Keratinocyte (primary cell): ENCODE data around the gene ALG2. TPM values are rescaled to one million over a fixed set of nuclear protein-coding genes. Genes with fewer than 3 reads are reported as not detected.

Experiments
- DNase-seq: peaks from one replicate; pipeline ENCODE4 v3.0.0-alpha.2; 2011; ENCODE audit warnings: low read depth, missing footprints, low spot score
- FAIRE-seq: peaks from 2 replicates; lab custom pipeline; 2011; peaks lifted over from hg19 to GRCh38; lab: Jason Lieb, UNC
- H2AFZ ChIP-seq: 2 replicates; pipeline ENCODE4 v1.6.0; 2012; ENCODE audit warnings: low read length, control low read depth, inconsistent platforms; ENCODE audit not compliant: control insufficient read depth
- H3K27ac ChIP-seq: 2 replicates; pipeline ENCODE4 v1.5.1; 2011; ENCODE audit warnings: low read length; ENCODE audit not compliant: control insufficient read depth, insufficient read depth
- H3K27me3 ChIP-seq: 3 replicates; pipeline ENCODE4 v1.6.0; 2011; ENCODE audit warnings: low read length; ENCODE audit not compliant: control insufficient read depth, insufficient read depth; ENCODE audit errors: extremely low read depth
- H3K36me3 ChIP-seq, 2 experiments: 2 replicates in 1 of 2; 3 replicates in 1 of 2; pipeline ENCODE4 v1.5.1; 2011; ENCODE audit warnings: low read length in 2 of 2, mild to moderate bottlenecking in 1 of 2; ENCODE audit not compliant: control insufficient read depth in 2 of 2, insufficient read depth in 2 of 2; ENCODE audit errors: extremely low read depth in 1 of 2
- H3K4me1 ChIP-seq: 3 replicates; pipeline ENCODE4 v1.5.1; 2011; ENCODE audit warnings: low read length; ENCODE audit not compliant: control insufficient read depth, insufficient read depth; ENCODE audit errors: extremely low read depth
- H3K4me2 ChIP-seq: 3 replicates; pipeline ENCODE4 v1.6.0; 2011; ENCODE audit warnings: low read depth, low read length; ENCODE audit not compliant: control insufficient read depth, insufficient read depth; ENCODE audit errors: extremely low read depth
- H3K4me3 ChIP-seq, 3 experiments: fragments of 200-600 bp in 1 of 3; sonication (generic) in 1 of 3; 2 replicates in 2 of 3; 3 replicates in 1 of 3; pipeline ENCODE4 v1.5.1; 2011 to 2016; ENCODE audit warnings: low read length in 3 of 3, mild to moderate bottlenecking in 3 of 3, control low read depth in 2 of 3, inconsistent platforms in 1 of 3, low read depth in 1 of 3, mixed read lengths in 1 of 3, mixed run types in 1 of 3, moderate library complexity in 1 of 3; ENCODE audit not compliant: control insufficient read depth in 2 of 3, insufficient read depth in 2 of 3; ENCODE audit errors: extremely low read depth in 1 of 3
- H3K79me2 ChIP-seq: 2 replicates; pipeline ENCODE4 v1.6.0; 2012; ENCODE audit warnings: low read length; ENCODE audit not compliant: control insufficient read depth, insufficient read depth
- H3K9ac ChIP-seq: 3 replicates; pipeline ENCODE4 v1.6.0; 2011; ENCODE audit warnings: low read length; ENCODE audit not compliant: control insufficient read depth, insufficient read depth; ENCODE audit errors: extremely low read depth
- H3K9me1 ChIP-seq: 3 replicates; pipeline ENCODE4 v1.6.0; 2011; ENCODE audit warnings: low read length; ENCODE audit not compliant: control insufficient read depth, insufficient read depth; ENCODE audit errors: extremely low read depth
- H3K9me3 ChIP-seq: 2 replicates; pipeline ENCODE4 v1.5.1; 2012; ENCODE audit warnings: low read depth, low read length; ENCODE audit not compliant: control insufficient read depth
- H4K20me1 ChIP-seq: 3 replicates; pipeline ENCODE4 v1.6.0; 2011; ENCODE audit warnings: low read length; ENCODE audit not compliant: control insufficient read depth, insufficient read depth; ENCODE audit errors: extremely low read depth
- CTCF ChIP-seq, 3 experiments: IDR thresholded peaks in 1 of 3; conservative IDR thresholded peaks in 1 of 3; optimal IDR thresholded peaks in 1 of 3; 2 replicates in 2 of 3; 3 replicates in 1 of 3; pipeline versions ENCODE3 to v1.5.1; 2011; ENCODE audit warnings: low read length in 3 of 3, mild to moderate bottlenecking in 3 of 3, moderate library complexity in 2 of 3, control low read depth in 1 of 3, inconsistent platforms in 1 of 3; ENCODE audit not compliant: insufficient read depth in 2 of 3; ENCODE audit errors: extremely low read depth in 1 of 3
- EZH2 ChIP-seq: IDR thresholded peaks from one replicate; pipeline ENCODE4 v1.6.1; 2012; ENCODE audit warnings: inconsistent platforms, mild to moderate bottlenecking, low read length, moderate library complexity
- dilution Hi-C: fragments of 300-500 bp; cut with MboI; formaldehyde crosslinking; loops from one replicate; pipeline ENCODE4 v1.7.0; 2020; ENCODE audit warnings: low sequenced_read_pairs; ENCODE audit not compliant: extremely low pct_ligation_motif_present
- polyA plus RNA-seq, 5 experiments: library from polyadenylated mRNA; depleted of rRNA in 3 of 5; stranded (reverse) in 3 of 5; stranded (forward) in 1 of 5; unstranded in 1 of 5; fragments of >200 nt; gene quantifications; 1 replicate in 1 of 5; 2 replicates in 3 of 5; 3 replicates in 1 of 5; pipeline versions ENCODE4 v1.2.1 to v1.2.3, GENCODE V29; 2011 to 2012; ENCODE audit warnings: missing spikeins in 2 of 5, low read depth in 1 of 5, low replicate concordance in 1 of 5

Gene ALG2
- polyA plus RNA-seq, 1 donor (not counting 4 experiments of a cell fraction or from before 2014, with no cell fraction given) = 57.1 TPM

DNA sequence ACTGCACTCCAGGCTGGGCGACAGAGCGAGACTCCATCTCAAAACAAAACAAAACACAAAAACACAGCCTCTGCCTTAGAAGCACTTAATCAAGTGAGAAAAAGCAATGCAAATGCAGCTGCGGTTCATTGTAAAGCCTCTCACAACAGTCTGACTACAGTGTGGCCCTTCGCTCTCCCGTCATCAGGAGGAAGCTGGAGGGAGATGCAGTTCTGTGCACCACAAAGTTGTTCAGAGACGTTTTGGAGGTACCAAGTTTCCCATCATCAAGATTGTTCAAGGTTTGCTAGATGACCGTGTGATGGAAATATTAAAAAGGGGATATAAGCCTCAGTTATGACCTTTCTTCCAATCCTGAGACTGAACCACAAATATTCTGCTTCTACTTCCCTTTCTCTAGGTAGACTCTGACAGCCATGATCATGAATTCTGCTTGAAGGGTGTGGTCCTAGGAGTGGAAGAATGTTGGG, 41.2 kb upstream of the ALG2 start:
- Histone ChIP-seq H3K36me3 (no peaks in the 10 kb centered on the region), H2AFZ (no peak overlapping the region), H3K79me2 (no peaks in the 10 kb centered on the region), H3K9me3 (no peaks in the 10 kb centered on the region), H3K4me1 (no peaks in the 10 kb centered on the region), H3K9me1 (no peaks in the 10 kb centered on the region), H3K4me2 (no peak overlapping the region), H4K20me1 (no peaks in the 10 kb centered on the region), H3K9ac (no peak overlapping the region), H3K4me3 (no peak overlapping the region), H3K27me3 (no peaks in the 10 kb centered on the region), H3K27ac (no peak overlapping the region)
- no peak for FAIRE-seq
- TF ChIP-seq EZH2 = no peak
- TF ChIP-seq CTCF (optimal IDR thresholded peaks at IDR 0.05 in 1 of 3, IDR thresholded peaks at IDR 0.05 in 1 of 3, conservative IDR thresholded peaks at IDR 0.05 in 1 of 3; ENCODE audit: extremely low read depth in 1 of 3, insufficient read depth in 2 of 3, low read length in 3 of 3) = no peak
- DNase-seq = no peak
- dilution Hi-C loops = no loop called here

GRCh38 chr9:99261923-99262322, 40.2 kb upstream of the ALG2 start:
- no peak overlapping the region for H3K27ac ChIP-seq

More at GRCh38 chr9:99261923-99262322, 40.2 kb upstream of the ALG2 start:
- H3K4me3 ChIP-seq = no peak overlapping the region
- no peaks in the 10 kb centered on the region for H3K9me3 ChIP-seq
- no peaks in the 10 kb centered on the region for H3K36me3 ChIP-seq
- no peaks in the 10 kb centered on the region for H3K9me1 ChIP-seq
- H3K9ac ChIP-seq = no peak overlapping the region
- no peaks in the 10 kb centered on the region for H3K79me2 ChIP-seq
- FAIRE-seq = no peak
- no peaks in the 10 kb centered on the region for H3K27me3 ChIP-seq
- no peak overlapping the region for H3K4me2 ChIP-seq
- H3K4me1 ChIP-seq = no peaks in the 10 kb centered on the region
- H2AFZ ChIP-seq = no peak overlapping the region
- no peak for DNase-seq
- dilution Hi-C loops = no loop called here
- no peaks in the 10 kb centered on the region for H4K20me1 ChIP-seq
- no peak for TF ChIP-seq EZH2
- no peak for TF ChIP-seq CTCF (optimal IDR thresholded peaks at IDR 0.05 in 1 of 3, IDR thresholded peaks at IDR 0.05 in 1 of 3, conservative IDR thresholded peaks at IDR 0.05 in 1 of 3; ENCODE audit: extremely low read depth in 1 of 3, insufficient read depth in 2 of 3, low read length in 3 of 3)
